Frontal cortex (tissue), 4 donors: Measurements from ENCODE around the gene NEK11. TPM values are rescaled to one million over a fixed set of nuclear protein-coding genes. Genes with fewer than 3 reads are reported as not detected.

ENCODE experiments used
- DNase-seq, 2 donors: peaks; one replicate each; pipeline ENCODE4 v3.0.0; 2012; ENCODE audit warnings: low spot score in 2 of 2
- FAIRE-seq: peaks from 2 replicates; lab custom pipeline; 2012; peaks lifted over from hg19 to GRCh38; lab: Jason Lieb, UNC
- small RNA-seq: library from RNA; depleted of rRNA; stranded (forward); fragments of <200 nt; gene quantifications from one replicate; pipeline ENCODE3, GENCODE V24; 2014
- total RNA-seq: library from RNA; depleted of rRNA; stranded (reverse); fragments of >200 nt; gene quantifications from one replicate; pipeline ENCODE4 v1.2.3, GENCODE V29; 2014
- donor health status: control.
- donor health status: control.
- donor health status: control.

NEK11 gene
- total RNA-seq, 1 donor from 2014 or later: 28.1 TPM

- no peak for DNase-seq
- no peak for FAIRE-seq
Observed at GRCh38 chr3:131387796-131388489, 361.3 kb downstream of the NEK11 start.

- FAIRE-seq (no peak), DNase-seq (no peak)
Observed at GRCh38 chr3:131388490-131388799, 361.8 kb downstream of the NEK11 start.

GRCh38 chr3:131390331-131390730 lies 363.7 kb downstream of the NEK11 start:
- no peak for DNase-seq
- FAIRE-seq: no peak

- FAIRE-seq (no peak), DNase-seq (no peak)
Observed at GRCh38 chr3:131393051-131393450, 366.4 kb downstream of the NEK11 start.

- no peak for FAIRE-seq
- no peak for DNase-seq
Observed at GRCh38 chr3:131393868-131394267, 367.2 kb downstream of the NEK11 start.

GRCh38 chr3:131394400-131394799 lies 367.7 kb downstream of the NEK11 start:
- no peak for DNase-seq
- no peak for FAIRE-seq

GRCh38 chr3:131396170-131396569 lies 369.5 kb downstream of the NEK11 start:
- DNase-seq (no peak), FAIRE-seq (no peak)

GRCh38 chr3:131397889-131398288 lies 371.2 kb downstream of the NEK11 start:
- no peak for FAIRE-seq
- DNase-seq: no peak

Small RNA genes lying within 50 kb of the gene (small RNA-seq; reads per million reads assigned to genes)
- gene RNU6-726P: not detected

Other genes starting within 250 kb of the NEK11 start
- 132 TPM for gene ATP2C1, start 132.8 kb upstream of the NEK11 start, total RNA-seq
- gene ASTE1, start 52 bp upstream of the NEK11 start, total RNA-seq: 15.1 TPM